NOMO-1 (cell line): ENCODE data around the gene PRKAG2.
"Not testable (repeated sequence)": the region's sequence is repeated elsewhere in the genome, so short reads cannot be mapped to it uniquely, and the experiment has no call there.

Experiments used
- DNase-seq, 2 experiments: peaks; one replicate each; lab custom pipeline; 2025; ENCODE audit not compliant: unreplicated experiment in 2 of 2; lab: John Stamatoyannopoulos, UW

Gene PRKAG2

DNA sequence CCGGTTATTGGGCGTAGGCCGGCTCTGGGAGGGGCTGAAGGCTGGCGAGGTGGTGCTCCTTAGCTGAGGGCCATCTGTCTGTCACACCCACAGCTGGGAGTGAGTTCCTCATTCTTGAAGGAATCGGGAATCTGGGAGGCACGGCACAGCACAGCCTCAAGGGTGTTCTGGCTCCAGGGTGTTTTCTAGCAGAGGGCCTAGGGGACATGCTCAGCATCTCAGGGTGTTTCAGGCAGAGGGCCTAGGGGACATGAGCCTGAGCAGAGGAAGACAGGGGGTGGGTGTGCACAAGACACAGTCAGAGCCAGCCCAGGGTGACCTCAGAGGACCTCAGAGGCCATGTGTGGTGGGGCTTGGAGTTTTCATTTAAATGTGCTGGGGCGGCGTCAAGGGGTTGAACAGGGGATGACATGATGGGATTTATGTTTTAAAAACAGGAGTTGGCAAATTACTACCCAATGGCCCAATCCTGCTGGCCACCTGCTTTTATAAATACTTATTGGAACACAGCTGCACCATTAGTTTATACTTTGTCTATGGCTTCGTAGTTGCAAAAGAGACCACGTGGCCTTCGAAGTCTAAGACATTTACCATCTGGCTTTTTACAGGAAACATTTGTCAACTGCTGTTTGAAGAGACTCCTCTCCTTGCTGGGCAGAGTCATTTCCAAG lies 121.6 kb downstream of the PRKAG2 start:
- DNase-seq, result no peak

DNA sequence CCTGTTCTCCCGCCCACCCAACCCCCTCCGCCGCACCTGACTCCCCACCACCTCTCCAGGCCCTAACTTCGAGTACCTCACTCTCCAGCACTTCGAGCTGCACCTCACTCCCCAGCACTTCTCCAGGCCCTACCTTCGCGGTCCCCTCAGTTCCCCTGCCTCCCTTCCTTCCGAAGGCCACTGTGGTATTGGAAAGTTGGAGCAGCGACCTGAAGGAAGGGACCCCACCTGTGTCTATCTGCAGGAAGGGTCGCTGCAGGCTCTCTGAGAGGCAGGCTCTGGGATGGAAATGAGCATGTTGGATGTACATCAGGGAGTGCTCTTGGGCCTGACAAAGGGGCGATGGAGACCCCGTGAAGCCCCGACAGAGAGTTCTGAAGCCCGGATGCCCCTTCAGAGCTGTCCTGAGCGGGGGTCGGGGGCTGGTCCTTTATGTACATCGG lies 122.2 kb downstream of the PRKAG2 start:
- no peak for DNase-seq

DNA sequence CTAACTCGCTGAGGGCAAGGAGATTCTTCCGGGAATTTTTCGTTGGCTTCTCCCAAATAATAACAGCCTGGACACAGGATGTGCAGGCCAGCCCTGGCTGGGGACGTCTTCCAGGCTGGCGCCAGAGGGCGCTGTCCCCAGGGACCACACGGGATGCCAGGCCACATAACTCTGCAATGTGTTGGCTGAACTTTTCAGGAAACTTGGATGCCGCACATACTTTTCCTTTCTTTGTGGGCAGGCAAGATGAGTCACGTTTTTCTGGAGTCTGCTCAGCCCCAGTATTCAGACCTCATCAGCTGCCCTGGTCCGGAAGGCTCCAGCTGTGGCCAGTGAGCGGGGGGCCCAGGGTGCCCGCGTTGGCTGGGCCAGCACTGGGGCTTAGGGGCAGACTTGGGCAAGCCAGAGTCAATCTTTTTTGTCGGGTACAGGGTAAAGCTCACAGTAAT lies 122.7 kb downstream of the PRKAG2 start:
- peak in 1 of 2 experiments; percentile 0 for DNase-seq

DNA sequence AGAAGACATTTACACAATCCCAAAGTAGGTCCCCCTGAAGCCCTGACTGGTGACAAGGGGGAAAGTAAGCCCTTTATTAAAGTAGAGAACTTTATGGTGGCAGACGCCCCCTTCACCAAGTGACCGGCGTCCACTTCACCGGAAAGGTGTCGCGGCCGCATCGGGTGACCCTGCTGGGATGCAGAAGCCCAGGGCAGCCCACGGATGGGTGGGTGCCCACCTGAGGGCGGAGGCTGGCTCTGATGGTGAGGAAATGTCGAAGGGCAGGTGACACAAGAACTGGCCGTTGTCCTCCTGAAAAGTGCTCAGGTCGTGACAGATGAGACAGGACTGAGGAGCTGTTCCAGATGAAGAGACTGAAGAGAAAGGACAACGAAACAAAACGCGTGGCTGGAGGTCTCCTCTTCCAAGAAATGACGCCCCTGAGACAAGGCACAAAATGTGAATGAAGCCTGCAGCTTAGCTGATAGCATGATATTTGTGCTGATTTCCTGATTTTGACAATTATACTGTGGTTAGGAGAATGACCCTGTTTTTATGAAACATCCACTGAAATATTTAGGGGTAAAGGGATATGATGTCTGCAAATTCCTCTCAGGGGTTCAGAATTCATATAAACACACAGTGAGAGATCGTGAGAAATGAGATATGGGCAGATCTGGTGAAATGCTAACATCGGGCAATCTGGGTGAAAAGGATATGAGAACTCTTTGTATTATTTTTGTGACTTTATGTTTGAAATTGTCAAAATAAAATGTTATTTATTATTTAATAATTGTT lies 123.9 kb downstream of the PRKAG2 start:
- DNase-seq, result no peak

DNA sequence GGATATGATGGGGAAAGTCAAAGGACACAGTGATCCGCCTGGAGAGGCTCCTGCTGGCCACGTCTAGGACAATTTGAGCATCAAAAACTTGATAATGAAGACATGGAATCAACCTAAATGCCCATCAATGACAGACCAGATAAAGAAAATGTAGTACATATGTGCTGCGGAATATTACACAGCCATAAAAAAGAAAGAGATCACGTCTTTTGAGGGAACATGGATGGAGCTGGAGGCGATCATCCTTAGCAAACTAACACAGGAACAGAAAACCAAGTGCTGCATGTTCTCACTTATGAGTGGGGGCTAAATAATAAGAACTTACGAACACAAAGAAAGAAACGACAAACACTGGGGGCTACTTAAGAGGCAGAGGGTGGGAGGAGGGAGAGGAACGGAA lies 124.9 kb downstream of the PRKAG2 start:
- no peak for DNase-seq

DNA sequence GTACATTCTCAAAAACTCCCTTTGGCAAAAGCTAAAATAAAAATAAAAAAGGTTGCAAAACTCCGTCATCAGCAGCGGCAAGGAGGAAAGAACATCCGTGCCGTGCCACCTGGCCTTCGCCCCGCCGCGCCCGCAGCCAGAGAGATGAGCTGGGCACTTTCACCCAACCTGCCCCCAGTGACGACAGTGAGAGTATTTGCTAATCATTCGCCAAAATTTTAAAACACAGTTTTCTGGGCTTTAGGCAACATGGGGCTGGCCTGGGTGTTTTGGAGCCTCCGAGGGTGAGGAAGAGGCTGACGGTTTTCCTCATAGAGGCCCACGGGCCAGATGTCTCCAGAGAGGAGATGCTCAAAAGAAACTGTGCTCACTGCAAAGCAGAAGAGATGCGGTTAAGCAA lies 128.2 kb downstream of the PRKAG2 start:
- DNase-seq, result no peak

DNA sequence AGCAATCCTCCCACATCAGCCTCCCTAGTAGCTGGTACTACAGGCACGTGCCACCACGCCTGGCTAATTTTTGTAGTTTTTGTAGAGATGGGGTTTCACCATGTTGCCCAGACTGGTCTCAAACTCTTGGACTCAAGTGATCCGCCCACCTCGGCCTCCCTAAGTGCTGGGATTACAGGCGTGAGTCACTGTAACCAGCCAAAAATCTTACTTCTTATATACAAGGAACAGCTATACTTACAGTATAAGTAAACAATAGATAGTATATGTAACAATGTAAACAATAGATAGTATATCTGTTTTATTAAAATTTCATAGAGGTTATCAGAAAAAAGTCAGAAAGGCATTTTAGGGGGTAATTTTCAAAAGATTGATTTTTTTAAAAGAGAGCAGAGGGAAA lies 128.9 kb downstream of the PRKAG2 start:
- DNase-seq, result not testable (repeated sequence)

DNA sequence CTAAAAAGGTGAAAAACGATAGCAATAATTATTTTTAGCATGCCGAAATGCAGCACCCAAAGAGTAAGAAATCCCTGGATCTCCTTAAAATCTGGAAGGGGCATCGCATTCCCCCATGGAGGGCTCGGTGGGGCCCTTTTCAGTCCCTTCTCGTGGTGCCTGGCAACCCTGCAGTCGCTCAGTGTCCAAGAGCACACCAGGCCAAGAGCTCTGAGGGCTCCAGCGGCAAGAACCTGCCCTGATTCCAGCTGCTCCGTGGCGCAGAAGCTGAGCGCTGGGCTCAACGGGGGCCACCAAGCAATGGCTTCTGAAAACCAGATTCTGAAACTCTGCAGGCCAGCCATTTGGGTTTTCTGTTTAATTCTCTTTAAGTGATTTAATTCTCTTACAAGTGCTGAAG lies 131.2 kb downstream of the PRKAG2 start:
- DNase-seq, result no peak

DNA sequence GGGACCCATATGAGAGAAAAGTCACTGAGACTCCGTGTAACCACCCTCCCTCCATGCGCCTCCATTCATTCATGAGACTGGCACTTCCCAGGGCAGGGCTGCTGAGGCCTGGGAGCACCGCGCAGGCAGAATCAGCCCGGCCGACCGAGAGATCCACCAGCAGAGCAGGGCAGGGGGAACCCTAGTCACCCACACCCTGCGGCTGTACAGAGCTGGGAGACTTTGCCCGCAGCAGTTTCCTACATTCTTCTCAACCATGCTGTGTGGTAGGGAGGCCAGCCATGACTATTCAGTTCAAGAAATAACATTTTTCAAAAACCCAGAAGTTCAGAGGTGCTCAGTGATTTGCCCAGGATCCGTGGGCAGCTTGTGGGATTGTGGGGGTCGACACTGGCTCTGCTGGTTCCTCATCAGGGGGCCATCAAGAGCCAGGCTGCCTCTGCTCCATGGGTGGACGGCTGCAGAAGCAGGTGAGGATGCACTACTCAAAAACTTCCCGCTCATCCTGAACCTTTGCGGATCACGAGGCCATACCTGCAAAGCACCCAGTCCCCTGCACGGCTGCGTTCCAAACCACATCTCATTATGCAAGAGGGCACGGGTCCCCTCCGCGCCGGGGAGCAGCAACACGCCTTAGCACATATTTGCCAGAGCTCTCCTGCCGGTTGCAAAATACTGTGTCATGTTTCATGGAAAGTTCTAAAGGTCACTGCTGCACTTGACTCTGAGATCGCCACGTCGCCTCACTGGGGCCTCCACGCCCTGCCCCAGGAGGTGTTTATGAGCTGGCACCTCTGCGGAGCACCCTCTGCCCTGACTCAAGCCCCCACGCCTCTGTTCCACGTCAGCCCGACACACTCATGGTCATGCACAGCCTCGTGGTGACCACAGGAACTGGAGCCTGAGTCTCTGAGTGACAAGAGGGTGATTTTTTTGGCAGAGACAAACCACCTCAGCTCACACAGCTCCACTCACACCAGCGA lies 132.0 kb downstream of the PRKAG2 start:
- no peak for DNase-seq

DNA sequence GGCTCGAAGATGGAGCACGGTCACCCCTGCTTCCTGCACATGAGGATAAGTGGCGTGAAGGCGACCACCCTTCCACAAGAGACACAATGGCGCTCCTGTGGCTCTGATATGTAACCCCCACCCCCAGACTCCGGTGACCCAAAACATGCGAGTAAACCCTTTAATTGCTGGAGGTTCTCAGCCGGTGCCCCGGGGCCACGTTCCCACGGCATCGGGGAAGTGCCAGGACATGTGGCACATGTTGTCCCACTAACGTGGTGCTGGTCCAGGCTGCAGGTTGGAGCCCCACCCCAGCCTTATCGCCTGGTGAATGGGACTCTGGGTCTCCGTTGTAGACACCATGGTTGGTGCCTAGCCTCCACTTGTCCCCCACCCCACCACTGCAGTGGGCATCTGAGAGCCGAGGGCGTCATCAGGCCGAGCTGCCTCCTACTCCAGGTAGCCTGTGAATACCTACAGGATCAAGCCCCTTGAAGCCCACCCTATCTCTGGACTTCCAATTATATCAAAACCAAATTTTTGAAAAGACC lies 132.8 kb downstream of the PRKAG2 start:
- DNase-seq, result no peak

DNA sequence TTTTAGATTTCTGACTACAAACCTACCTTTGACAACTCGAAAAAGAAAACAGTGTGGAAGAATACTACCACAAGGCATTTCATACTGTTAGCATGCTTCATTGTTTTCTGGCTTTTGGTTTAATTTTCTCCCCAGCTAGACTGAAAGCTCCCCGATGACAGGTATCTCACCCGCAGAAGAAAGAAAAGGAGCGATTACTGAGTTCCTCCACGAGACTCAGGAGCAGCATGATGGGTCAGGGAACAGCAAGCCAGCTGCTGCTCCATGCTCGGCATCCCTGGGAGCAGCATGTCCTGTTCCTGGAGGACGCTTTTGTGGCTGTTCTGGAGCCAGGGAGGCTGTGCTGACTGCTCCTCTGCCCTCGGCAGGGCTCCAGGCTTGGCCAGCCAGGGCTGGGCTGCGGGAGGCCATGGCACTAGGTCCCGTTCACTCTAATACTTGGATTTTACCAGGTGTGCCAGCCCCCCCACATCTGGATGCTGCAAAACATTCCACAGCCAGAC lies 133.4 kb downstream of the PRKAG2 start:
- no peak for DNase-seq

DNA sequence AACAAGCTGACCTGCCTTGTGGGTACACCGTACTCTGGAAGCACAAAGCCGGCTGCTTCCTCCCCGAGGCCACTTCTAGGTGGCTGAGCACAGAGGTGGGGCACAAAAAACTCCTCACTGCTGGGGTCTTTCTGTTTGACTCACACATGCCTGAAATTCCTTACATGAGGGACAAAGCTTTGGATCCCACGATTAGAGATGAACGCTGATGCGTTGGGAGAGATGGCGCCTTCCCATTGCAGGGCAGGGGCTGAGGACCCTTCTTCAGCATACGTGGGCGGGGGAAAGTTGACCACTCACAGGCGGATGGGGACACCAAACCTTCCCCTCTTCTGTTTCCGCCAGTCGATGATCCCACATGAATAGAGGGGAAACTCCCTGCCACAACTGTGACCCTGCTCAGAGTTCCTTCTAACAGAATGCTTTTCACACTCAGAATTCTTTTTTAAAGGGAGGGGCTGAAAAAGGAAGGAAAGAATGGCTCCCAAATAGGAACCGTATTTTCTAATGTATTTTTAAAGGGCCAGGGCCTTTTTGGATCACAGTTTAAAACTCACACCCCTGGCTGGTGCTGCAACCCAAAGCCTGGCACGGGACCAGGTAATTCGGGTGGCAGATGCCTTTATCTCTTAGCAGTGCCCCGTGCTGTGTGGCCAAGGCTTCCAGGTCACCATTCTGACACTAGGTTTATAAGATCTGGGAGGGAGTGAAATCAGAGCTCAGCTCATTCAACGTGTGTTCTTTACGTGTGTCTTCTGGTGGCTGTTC lies 134.0 kb downstream of the PRKAG2 start:
- DNase-seq, result no peak

DNA sequence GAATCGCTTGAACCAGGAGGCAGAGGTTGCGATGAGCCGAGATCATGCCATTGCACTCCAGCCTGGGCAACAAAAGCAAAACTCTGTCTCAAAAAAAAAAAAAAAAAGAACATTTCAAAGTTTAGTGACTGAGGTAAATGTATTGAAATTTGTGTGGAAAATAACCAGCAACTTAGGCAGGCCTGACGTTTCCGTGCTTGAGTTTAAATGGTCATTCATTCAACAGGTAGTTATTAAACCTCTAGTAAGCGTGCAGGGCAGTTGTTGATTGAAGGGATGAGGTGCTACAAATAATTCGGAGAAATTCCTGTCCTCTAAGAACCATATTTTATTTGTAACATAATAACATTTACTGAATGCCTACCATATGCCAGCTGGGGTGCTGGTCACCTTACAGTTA lies 135.3 kb downstream of the PRKAG2 start:
- no peak for DNase-seq

DNA sequence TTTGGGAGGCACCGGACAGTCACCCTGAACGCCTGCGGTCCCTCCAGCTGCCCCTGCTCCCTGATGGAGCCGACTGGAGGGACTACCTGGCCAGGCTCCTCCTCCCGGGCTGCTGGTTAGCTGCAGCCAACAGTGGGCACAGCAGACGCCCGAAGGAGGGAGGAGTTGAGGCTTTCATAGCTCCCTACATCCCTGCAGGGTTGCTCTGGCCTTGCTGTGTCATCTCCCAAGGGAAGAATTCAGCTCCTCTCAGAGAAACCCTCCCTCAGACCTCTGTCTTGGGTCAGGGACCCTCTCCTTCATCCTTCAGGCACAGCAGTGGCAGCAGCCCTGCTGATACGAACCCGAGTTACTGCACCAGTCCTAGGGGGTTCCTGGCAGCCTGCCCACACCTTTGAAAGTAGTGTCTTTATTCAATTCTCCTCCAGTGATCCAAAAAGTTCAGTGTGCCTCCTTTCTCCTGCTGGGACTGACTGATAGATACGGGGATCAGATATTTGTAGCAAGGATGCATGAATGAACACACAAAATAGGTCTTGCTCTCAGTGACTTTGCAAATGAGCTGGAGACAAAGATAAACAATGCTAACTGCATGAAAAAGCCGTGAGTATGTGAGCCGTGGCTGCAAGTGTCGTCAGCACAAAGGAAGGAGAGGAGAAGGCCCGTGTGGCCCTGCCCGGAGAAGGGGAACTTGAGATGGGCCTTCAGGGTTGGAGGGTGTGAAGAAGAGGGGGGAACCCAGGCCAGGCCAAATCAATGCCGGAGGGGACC lies 136.6 kb downstream of the PRKAG2 start:
- DNase-seq, result no peak

DNA sequence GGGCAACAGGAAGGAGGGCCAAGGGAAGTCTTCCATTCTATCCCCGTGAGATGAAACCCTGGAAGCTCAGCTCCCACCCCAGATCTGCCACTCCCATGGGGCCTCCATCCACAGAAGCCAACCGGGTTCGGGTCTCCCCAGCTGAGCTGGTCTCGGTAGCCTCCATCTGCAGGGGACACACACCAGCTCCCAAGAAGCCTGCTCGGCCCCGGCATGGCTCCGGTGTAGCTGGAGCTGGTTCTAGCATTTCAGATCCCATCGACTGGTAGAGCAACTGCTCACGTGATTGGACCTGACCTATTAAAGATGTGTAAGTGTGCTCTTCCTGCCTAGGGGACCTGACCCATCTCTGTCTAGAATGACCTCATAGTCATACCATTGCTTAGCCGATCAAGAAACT lies 138.0 kb downstream of the PRKAG2 start:
- DNase-seq, result no peak

DNA sequence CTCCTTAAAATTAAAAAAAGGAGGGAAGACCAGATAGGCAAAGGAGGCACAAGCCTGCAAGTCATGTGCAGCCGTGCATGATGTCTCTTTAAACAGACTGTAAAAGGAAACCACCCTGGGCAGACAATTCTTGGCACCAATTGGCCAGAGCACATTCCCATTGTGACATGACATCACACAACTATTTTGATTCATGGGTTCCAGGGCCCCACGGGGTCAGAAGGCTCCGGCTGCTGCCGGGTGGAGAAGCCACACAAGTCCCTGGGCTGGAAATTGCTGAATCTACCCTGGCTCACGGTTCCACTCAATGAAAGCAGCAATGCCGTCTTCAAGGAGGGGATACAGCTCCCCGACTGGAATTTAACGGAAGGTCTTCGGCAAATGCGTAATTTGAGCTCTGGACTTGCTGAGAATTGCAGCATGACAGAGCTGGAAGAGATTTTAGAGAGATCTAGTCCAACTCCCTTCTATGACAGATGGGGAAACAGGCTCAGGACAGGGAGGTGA lies 140.5 kb downstream of the PRKAG2 start:
- no peak for DNase-seq

DNA sequence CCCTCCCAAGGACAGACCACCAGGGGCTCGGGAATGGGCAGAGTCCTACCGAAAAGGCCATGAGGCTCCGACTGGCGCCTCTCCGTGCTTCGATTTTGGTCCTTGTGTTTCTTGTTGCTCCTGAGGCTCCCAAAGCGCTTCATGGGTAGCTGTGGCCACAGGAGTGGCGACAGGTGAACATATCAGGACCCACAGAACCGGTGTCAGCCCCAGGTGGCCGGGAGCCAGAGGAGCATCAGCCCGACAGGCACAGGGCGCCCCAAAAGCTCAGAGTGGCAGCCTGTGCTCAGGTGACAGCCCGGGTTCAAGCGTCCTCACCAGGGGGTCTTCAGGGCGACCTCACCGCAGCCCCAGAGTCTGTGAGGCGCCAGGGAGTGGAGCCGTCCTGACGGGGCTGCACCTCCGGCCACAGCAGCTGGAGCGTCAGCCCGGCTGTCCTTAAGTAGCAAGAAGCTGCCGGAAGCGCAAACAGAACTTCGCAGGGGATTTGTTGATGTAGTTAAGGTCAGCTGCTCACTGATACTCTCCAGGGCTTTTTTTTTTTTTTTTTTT lies 141.0 kb downstream of the PRKAG2 start:
- no peak for DNase-seq

DNA sequence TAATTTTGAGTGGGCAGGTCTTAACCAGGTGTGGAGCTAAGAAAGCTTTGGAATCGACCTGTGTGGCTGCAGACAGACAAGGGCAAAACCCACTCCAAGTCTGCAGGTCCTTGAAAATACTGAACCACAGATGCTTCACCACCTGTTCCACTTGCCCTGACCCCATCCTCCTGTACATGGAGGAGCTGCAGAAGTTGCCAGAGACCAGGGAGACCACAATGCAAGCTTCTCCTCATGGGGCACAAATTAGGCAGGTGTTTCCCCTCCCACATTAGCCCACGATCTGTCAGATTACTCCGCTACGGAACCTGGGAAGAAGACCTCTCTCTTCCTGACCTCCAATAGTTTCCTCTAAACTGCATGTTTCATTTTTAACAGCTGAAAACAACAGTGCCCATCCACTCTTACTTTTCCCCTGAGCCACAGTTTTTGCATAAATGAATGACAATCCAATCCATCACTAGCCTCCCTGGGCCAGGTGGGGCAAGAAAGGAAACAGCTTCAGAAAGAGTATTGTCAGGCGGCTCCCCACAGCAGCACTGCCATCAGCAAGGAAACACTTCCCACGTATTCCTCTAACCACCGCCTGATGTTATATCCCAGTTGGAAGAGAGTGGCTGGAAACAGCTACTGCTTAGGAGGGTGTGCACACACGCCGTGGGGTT lies 141.6 kb downstream of the PRKAG2 start:
- DNase-seq, result no peak
